ES-I3 (cell line): ENCODE data around the gene CEMIP2.

ENCODE experiments used
- H3K36me3 ChIP-seq: 2 replicates; pipeline ENCODE4 v1.6.1; 2013; ENCODE audit warnings: mild to moderate bottlenecking, low read length, control low read depth, moderate library complexity; ENCODE audit not compliant: insufficient read depth
- H3K4me1 ChIP-seq: 2 replicates; pipeline ENCODE4 v1.6.1; 2013; ENCODE audit warnings: mild to moderate bottlenecking, control low read depth, low read length; ENCODE audit not compliant: insufficient read depth
- H3K9ac ChIP-seq: 2 replicates; pipeline ENCODE4 v1.6.1; 2013; ENCODE audit warnings: low read depth, mild to moderate bottlenecking, low read length, moderate library complexity
- H3K9me3 ChIP-seq: 2 replicates; pipeline ENCODE4 v1.6.1; 2013; ENCODE audit warnings: mild to moderate bottlenecking, low read length, moderate library complexity; ENCODE audit not compliant: control insufficient read depth, insufficient read depth

Gene CEMIP2

GRCh38 chr9:71764891-71765290 is 3.4 kb downstream of the CEMIP2 start:
- Histone ChIP-seq H3K4me1 (peaks cover 59% of the 10 kb centered on the region), H3K9ac (no peak overlapping the region), H3K9me3 (no peaks in the 10 kb centered on the region), H3K36me3 (no peaks in the 10 kb centered on the region)

DNA sequence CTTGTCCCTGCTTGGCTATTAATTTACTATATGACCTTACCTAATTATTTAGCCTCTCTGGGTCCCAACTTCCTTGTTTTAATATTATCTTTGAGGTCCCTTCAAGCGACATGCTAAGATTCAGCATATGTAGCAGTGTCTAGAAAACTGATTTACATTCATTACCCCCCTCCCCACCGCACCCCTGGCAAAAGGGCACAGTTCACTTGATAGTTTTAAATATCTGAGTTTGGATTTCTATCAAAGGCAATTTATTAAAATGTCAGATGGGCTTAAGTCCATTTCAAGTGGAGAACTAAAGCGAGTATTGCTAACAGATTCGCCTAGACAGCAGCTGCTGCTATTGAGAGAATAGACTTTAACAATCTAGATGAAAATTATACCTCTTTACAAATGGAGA is 3.9 kb downstream of the CEMIP2 start:
- H3K9me3 ChIP-seq = no peaks in the 10 kb centered on the region
- H3K36me3 ChIP-seq = no peaks in the 10 kb centered on the region
- peaks cover 60% of the 10 kb centered on the region for H3K4me1 ChIP-seq
- no peak overlapping the region for H3K9ac ChIP-seq

DNA sequence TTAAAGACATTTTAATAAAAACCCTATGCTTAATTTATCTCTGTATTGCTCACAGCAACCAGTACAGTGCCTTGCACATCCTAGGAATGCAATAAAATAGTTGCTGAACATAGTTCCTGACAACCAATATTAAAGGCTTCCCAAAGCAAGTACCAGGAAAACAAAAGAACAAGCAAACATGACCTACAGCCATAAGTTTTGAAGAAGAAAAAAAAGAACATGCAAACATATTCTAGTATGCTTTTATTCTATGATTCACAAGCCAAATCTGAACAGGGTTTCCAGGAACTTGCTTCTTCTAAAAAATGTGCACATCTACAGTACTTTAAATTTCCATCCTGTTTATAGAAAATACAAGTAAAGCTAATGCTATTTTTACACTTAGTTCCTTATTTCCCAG is 4.5 kb downstream of the CEMIP2 start:
- Histone ChIP-seq H3K9me3 (no peaks in the 10 kb centered on the region), H3K4me1 (peaks cover 66% of the 10 kb centered on the region), H3K36me3 (no peaks in the 10 kb centered on the region), H3K9ac (no peak overlapping the region)

DNA sequence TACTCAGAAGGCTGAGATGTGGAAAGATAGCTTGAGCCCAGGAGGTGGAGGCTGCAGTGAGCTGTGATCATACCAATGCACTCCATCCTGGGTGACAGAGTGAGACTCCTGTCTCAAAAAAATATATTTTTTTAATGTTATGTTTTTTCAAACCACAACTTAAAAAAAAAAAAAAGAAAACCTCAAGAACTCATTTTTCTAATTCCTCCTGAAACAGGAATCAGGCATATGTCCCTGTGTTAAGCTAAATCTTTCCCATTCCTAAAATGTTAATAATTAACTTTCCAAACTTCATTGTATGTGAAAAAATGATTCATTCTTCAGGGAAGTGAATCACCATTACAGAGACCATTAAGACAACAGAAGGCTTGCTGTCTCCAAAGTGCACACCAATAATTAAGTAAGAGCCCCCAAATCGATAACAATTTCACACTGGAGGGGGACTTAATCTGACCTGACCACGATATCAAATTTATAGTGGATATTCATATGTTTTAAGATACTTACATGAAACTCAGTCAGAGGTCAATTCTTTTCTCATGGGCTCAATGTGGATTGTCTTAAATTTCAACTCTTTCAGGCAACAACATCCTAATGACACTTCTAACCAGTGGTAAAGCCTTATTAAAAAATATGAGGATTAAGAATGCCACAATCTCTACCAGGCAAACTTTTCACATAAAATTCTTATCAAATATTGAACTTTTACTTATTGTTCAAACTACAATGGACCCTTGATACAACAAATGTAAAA is 5.2 kb downstream of the CEMIP2 start:
- Histone ChIP-seq H3K9ac (no peak overlapping the region), H3K36me3 (no peaks in the 10 kb centered on the region), H3K4me1 (peaks cover 73% of the 10 kb centered on the region), H3K9me3 (no peaks in the 10 kb centered on the region)

DNA sequence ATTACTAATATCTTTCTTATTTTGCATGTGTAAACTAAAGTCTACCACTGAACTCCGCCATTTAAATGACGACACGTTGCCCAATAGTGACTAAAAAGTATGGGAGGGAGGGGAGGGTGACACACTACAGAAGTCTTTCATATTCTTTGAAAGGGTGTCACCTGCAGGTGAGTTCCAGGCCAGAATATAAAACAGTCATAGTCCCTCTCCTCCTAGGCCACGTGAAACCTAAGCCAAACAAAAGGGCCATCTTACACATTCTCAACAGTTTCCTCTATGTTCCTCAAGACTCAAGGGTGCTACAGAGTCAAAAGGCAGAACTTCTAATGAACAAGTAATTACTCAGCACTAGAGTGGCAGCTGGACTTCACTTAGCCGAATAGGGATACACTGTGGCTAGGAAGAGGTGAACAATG is 6.4 kb downstream of the CEMIP2 start:
- Histone ChIP-seq H3K9me3 (no peaks in the 10 kb centered on the region), H3K4me1 (peaks cover 83% of the 10 kb centered on the region), H3K9ac (no peak overlapping the region), H3K36me3 (no peaks in the 10 kb centered on the region)

DNA sequence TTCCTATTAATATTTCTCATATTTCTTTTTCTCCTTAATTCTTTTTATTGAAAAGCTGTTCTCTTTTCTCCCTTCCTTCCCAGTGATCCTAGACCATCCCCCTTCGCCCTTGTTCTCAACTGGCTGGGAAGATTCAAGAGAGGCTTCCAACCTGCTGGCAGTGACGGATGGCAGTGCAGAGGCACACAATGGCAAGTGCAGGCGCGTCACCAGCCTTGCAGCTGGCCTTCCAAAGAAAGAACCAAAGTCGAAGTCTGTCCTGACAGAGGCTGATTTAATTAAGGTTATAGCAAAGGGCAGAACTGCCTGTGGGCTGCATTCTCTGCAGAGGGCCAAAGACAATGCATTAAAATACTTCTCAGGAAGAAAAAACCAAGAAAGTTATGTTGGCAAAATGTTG is 7.4 kb downstream of the CEMIP2 start:
- Histone ChIP-seq H3K4me1 (peaks cover 78% of the 10 kb centered on the region), H3K36me3 (no peaks in the 10 kb centered on the region), H3K9me3 (no peaks in the 10 kb centered on the region), H3K9ac (no peak overlapping the region)

DNA sequence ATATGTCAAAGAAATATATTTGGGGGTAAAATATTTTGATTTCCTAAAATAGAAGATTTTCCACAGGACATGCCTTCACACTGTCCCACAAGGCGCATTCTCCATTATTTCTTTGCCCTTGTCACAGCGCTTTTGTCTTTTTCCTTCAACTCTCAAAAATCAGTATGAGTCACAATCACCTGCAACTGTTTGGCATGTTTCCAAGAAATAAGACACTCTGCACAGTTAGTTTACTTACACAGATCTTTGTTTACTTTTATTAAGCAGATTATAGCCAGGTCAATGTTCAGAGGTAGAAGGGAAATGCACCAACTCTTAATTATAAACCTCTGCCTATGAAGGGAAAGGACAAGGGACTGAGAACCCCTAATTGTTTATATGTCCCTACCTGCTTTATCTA is 9.5 kb downstream of the CEMIP2 start:
- Histone ChIP-seq H3K9ac (0 out of 2 replicates have a peak overlapping the region, but pooled peaks have one; percentile 11), H3K36me3 (no peaks in the 10 kb centered on the region), H3K9me3 (no peaks in the 10 kb centered on the region), H3K4me1 (peaks cover 74% of the 10 kb centered on the region)

- H3K4me1 ChIP-seq = peaks cover 70% of the 10 kb centered on the region
- no peaks in the 10 kb centered on the region for H3K9me3 ChIP-seq
- no peak overlapping the region for H3K9ac ChIP-seq
- H3K36me3 ChIP-seq = no peaks in the 10 kb centered on the region
Measured at GRCh38 chr9:71758277-71758676, 10.0 kb downstream of the CEMIP2 start.

DNA sequence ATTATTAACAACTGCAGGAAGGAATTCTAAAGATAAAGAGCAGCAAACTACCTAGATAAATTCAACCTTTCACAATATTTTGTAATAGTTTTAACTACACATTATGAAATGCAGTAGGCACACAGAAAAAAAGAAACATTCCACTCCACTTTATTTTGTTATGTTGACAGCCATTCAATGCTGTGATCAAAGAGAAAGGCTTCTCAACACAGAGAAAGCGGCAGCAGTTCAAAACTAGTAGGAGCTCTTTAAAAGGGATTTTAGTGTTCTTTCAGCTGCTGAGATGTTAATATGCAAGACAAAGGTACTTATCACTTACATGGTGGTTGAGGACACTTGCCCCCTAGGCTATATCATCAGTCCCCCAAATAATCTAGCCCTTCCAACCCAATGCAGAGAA is 11.6 kb downstream of the CEMIP2 start:
- peaks cover 59% of the 10 kb centered on the region for H3K4me1 ChIP-seq
- peak overlapping the region; percentile 14; the same call in 1 of the 2 replicates for H3K9ac ChIP-seq
- no peaks in the 10 kb centered on the region for H3K9me3 ChIP-seq
- no peaks in the 10 kb centered on the region for H3K36me3 ChIP-seq

- Histone ChIP-seq H3K4me1 (peaks cover 50% of the 10 kb centered on the region), H3K36me3 (no peaks in the 10 kb centered on the region), H3K9me3 (no peaks in the 10 kb centered on the region), H3K9ac (no peak overlapping the region)
Measured at GRCh38 chr9:71755869-71756268, 12.4 kb downstream of the CEMIP2 start.

- Histone ChIP-seq H3K36me3 (no peaks in the 10 kb centered on the region), H3K9ac (no peak overlapping the region), H3K9me3 (no peaks in the 10 kb centered on the region), H3K4me1 (peaks cover 43% of the 10 kb centered on the region)
Measured at GRCh38 chr9:71755230-71755629, 13.1 kb downstream of the CEMIP2 start.

DNA sequence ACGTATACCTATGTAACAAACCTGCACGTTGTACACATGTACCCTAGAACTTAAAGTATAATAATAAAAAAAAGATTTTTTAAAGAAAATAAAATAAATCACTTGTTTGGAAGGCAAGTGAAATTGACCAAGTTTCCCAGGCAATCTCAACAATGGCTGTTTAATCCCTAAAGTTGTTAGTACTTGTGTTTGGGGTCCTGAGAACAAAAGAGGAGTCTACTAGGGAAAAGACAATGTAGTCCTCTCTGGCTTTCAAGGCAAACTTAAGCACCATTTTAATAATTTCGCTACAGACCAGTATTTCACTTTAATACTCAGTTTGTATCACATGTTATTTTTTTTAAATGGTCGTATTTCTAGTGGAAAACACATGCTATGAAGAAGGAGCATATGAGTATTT is 14.2 kb downstream of the CEMIP2 start:
- Histone ChIP-seq H3K9ac (no peak overlapping the region), H3K4me1 (peaks cover 37% of the 10 kb centered on the region), H3K36me3 (no peaks in the 10 kb centered on the region), H3K9me3 (no peaks in the 10 kb centered on the region)

GRCh38 chr9:71752928-71753327 is 15.4 kb downstream of the CEMIP2 start:
- H3K4me1 ChIP-seq = peaks cover 28% of the 10 kb centered on the region
- no peaks in the 10 kb centered on the region for H3K36me3 ChIP-seq
- H3K9me3 ChIP-seq = no peaks in the 10 kb centered on the region
- no peak overlapping the region for H3K9ac ChIP-seq

DNA sequence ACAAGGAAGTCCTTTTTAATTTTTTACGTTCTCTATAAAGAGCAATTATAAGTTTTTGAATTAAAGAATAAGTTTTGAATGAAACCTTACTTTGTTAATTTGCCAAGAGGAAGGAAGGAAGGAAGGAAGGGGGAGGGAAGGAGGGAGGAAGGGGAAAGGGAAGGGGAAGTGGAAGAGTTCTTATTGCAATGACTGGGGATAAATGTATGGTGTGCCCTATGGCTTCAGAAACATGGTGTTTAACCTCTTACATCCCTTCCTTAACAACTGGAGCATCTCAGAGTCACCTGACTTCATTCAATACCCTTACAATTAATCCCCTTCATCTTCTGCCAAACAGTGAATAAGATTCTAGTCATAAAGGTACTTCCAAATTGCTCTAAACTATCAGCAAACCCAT is 16.0 kb downstream of the CEMIP2 start:
- H3K36me3 ChIP-seq = no peaks in the 10 kb centered on the region
- no peak overlapping the region for H3K9ac ChIP-seq
- no peaks in the 10 kb centered on the region for H3K9me3 ChIP-seq
- peaks cover 23% of the 10 kb centered on the region for H3K4me1 ChIP-seq

GRCh38 chr9:71748280-71748743 is 20.0 kb downstream of the CEMIP2 start:
- Histone ChIP-seq H3K4me1 (peaks cover 22% of the 10 kb centered on the region), H3K9me3 (no peaks in the 10 kb centered on the region), H3K36me3 (no peaks in the 10 kb centered on the region), H3K9ac (no peak overlapping the region)
